Stimulated activated CD8-positive, alpha-beta memory T cell treated with anti-CD3 and anti-CD28 coated beads, Interleukin-12 subunit alpha, Interleukin-12 subunit beta, amount 100 ng/mL, for 24 hours (primary cell): ENCODE measurements around the gene STK36.

Experiments used
- DNase-seq: peaks from one replicate; pipeline ENCODE4 v3.0.0-alpha.2; 2020; ENCODE audit errors: extremely low read depth

STK36 gene, protein sequence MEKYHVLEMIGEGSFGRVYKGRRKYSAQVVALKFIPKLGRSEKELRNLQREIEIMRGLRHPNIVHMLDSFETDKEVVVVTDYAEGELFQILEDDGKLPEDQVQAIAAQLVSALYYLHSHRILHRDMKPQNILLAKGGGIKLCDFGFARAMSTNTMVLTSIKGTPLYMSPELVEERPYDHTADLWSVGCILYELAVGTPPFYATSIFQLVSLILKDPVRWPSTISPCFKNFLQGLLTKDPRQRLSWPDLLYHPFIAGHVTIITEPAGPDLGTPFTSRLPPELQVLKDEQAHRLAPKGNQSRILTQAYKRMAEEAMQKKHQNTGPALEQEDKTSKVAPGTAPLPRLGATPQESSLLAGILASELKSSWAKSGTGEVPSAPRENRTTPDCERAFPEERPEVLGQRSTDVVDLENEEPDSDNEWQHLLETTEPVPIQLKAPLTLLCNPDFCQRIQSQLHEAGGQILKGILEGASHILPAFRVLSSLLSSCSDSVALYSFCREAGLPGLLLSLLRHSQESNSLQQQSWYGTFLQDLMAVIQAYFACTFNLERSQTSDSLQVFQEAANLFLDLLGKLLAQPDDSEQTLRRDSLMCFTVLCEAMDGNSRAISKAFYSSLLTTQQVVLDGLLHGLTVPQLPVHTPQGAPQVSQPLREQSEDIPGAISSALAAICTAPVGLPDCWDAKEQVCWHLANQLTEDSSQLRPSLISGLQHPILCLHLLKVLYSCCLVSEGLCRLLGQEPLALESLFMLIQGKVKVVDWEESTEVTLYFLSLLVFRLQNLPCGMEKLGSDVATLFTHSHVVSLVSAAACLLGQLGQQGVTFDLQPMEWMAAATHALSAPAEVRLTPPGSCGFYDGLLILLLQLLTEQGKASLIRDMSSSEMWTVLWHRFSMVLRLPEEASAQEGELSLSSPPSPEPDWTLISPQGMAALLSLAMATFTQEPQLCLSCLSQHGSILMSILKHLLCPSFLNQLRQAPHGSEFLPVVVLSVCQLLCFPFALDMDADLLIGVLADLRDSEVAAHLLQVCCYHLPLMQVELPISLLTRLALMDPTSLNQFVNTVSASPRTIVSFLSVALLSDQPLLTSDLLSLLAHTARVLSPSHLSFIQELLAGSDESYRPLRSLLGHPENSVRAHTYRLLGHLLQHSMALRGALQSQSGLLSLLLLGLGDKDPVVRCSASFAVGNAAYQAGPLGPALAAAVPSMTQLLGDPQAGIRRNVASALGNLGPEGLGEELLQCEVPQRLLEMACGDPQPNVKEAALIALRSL (N-terminal part only)

DNA sequence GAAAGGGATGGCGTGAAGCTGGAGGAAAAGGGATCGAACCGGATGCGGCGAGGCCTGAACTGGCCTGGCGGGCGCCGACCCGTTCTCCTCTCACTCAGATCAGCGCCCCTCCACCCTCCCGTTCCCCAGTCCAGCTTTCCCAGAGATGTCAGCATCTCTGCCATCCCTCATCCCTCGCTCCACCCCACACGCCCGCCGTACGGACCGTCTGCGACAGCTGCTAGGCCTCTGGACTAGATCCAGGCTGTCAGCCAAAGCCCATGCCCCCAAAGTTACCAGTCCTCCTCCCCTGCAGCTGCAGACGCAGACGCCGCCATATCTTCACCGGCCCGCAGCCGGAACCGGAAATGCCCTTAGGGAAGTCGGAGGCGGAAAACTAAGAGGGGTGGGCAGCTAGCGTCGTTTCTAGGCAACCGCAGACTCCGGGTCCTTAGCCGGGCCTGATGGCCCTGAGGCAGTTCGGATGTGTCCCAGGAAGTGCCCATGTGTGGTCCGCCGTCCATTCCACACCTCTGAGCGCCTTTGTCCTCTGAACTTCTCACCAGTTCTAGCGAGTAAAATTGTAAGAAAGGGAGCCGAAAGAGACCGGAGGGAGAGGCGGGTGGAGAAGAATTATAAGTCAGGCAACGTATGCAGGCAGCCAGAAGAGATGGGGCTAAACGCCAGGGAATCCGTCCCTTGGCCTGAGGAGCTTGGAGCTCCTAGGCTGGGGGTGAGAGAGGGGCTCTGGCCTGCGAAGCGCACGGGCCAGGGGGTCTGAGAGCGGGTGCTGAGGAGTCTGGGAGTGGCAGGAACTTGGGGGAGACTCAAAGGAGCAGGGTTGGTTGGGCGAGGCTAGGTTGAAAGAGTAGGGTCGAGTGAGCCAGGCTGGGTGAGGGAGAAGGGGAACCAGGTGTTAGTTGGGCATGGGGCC lies at the start of gene STK36, which contains the start of gene RNF25:
TSS of gene STK36 (plus strand) at position 433 of the 913 bp plus-strand sequence. CDS start 744 bp downstream, outside the sequence.
TSS of gene RNF25 (minus strand) at position 349 of the 913 bp plus-strand sequence. CDS start at position 317, 32 bp downstream.
- DNase-seq, result peak; percentile 57

DNA sequence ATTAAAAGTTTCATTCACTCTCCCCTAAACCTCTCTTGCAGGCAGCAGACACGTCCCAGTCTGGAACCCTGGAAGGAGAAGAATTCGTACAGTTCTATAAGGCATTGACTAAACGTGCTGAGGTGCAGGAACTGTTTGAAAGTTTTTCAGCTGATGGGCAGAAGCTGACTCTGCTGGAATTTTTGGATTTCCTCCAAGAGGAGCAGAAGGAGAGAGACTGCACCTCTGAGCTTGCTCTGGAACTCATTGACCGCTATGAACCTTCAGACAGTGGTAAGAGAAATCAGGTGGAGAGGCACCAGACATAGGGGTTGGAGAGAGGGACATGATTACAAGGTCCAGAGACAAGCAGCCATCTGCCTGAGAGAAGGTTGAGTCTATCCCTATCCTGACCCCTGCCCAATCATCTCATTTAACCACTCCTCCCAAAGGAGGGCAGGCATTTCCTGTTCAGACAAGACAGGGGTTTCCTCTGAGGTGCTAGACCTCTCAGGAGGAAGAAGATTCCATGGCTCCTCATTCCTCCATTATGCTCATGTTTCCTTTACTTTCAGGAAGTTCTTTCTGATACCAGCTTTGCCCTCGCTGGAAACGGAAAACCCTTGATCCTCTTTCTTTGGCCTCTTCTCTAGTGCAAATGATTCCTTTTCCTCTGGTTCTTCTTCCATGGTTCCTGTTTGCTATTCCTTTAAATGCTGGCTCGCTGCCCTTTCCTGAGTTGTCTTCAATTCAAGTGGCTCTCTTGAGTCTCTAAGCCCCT lies 49.1 kb upstream of the STK36 start:
- DNase-seq, result no peak

DNA sequence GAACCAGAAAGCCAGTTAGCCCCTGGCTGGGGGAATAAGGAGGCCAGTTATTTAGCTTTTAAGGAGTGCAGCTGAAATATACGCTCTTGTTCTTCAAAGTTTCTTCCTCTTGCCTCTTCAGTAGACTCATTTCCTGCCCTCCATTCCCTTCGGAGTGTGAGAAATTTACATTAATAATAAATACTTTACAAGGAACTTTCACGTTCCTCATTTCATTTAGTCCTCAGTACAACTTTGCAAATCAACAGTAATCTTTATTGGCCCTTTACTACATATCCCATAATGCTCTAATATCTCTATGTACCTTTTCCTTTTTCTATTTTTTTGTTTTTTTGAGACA lies 48.5 kb upstream of the STK36 start:
- no peak for DNase-seq

DNA sequence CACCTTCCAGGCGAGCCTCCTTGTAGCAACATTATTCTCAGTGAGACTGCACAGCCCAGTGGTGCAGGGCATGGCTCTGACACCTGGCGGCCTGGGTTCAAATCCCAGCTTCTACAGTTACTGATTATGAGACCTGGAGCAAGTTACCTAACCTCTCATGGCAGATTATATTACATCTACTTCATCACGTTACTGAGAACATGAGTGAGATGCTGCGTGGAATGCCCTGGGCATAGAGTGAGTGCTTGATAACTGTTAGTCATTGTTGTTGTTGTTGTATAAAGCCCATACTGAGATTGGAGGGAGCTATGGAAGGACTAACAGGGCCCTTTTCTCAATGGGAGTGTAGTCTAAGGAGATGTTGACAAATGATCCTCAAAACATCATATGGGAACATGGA lies 45.5 kb upstream of the STK36 start:
- DNase-seq, result no peak

DNA sequence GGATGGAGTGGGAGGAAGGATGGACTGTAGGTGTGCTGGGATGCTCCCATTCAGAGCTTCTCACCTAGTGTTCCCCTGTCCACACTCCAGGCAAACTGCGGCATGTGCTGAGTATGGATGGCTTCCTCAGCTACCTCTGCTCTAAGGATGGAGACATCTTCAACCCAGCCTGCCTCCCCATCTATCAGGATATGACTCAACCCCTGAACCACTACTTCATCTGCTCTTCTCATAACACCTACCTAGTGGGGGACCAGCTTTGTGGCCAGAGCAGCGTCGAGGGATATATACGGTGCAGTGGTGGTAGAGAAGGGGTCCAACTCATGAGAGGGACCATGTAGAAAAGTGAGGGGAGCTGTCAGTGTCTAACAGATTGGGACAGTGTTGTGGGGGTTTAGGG lies 43.9 kb upstream of the STK36 start:
- DNase-seq, result no peak

DNA sequence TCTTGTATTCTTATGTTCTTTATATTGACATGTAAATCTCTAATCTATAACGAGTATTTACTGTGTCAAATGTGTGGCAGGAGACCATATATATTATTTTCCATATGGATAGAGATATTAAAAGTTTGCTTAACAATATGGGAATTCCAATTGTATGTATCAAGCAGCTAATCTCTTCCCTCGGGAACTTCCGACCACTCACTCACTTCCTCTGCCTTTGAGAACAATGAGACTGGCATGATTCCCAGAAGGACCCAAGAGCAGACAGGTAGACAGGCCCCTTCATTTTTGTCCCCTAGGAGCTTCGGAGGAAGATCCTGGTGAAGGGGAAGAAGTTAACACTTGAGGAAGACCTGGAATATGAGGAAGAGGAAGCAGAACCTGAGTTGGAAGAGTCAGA lies 40.0 kb upstream of the STK36 start:
- no peak for DNase-seq

DNA sequence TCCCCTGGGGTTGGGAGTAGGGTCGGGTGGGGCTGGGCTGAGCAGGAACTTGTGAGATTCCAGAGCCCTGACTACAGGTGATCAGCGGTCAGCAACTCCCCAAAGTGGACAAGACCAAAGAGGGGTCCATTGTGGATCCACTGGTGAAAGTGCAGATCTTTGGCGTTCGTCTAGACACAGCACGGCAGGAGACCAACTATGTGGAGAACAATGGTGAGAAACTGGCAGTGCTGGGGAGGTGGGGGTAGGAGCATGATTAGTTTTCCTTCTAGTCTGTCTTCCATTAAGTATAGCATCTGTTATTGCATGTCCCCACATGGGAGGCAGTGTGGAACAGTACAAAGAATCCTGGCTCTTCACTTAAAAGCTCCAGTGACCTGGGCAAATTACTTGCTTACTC lies 36.2 kb upstream of the STK36 start:
- no peak for DNase-seq

DNA sequence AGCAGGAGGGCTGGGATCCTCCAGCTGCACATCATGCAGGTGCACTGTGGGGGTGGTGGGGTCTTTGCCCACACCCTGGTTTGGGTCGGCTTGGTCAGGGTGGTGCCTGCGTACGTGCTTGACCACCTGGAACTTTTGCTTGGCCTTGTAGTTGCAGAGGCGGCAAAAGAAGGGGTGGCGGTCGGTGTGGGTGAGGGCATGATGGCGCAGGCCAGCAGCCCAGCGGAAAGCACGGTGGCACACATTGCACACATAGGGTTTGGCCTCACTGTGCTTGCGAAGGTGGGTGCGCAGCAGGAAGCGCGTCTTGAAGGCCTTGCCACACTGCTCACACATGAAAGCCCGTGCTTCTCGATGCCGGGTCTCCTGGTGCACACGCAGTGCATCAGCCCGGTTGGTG lies 33.5 kb upstream of the STK36 start:
- DNase-seq, result no peak

DNA sequence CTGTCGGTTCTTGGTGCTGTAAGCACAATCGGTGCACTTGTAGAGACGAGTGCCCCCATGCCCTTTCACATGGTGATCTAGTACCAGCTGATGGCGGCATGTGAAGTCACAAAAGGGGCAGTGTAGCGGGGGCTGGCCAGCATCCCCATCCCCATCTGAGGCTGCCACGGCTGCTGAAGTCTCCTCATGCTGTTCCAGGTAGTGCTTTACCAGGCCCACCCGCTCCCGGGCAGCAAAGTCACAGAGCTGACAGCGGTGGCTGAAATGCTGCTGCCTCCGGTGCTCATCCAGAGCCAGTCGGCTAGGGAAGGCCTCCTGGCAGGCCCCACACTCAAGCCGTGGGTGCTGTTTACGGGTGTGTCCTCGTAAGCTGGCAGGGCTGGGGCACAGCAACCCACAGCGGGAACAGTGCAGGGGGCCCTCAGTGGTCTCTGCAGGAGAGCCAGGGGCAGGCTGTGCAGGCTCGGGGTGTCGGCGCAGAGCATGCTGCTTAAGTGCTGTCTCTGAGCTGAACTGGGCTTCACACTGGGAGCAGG lies 29.7 kb upstream of the STK36 start:
- no peak for DNase-seq

DNA sequence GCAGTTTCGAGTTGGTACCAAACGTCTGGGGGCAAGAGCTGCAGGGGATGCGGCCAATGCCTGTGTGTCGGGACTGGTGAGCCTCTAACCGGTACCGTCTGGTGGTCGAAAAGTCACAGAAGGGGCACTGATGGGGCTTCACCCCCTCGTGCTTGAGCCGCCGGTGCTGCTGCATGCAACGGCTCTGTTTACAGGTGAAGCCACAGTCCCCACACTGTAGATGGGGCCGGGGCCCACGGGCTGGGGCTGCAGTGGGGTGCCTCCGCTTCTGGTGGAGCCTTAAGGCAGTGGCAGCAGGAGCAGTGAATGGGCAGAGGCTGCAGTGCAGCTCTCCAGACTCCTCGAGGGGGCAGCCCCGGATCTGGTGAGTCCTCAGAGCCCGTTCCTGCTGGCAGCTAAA lies 29.1 kb upstream of the STK36 start:
- no peak for DNase-seq

DNA sequence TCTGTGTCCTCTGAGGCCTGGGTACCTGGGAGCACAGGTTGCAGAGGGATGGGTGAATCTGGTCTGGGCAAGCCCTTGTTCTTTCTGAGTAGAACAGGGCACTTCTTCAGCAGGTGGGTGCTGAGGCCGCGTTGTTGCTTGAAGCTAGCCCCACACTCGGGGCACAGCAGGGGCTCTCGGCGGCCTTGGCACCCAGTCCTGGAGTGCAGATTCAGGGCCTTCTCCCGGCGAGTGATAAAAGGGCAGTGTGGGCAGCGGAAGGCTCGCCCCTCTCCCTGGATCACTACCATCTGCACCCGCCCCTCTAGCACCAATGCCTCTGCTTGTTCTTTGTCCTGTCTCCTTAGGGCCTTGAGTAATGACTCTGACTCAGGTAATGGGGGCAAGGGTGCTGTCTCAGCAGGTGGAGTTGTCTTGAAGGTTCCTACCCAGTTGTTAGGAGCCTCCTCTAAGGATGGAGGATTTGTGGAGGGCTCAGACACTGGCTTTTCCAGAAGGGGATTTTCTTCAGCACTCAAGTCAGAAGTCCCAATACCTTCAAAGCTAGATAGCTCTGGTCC lies 28.1 kb upstream of the STK36 start:
- no peak for DNase-seq

DNA sequence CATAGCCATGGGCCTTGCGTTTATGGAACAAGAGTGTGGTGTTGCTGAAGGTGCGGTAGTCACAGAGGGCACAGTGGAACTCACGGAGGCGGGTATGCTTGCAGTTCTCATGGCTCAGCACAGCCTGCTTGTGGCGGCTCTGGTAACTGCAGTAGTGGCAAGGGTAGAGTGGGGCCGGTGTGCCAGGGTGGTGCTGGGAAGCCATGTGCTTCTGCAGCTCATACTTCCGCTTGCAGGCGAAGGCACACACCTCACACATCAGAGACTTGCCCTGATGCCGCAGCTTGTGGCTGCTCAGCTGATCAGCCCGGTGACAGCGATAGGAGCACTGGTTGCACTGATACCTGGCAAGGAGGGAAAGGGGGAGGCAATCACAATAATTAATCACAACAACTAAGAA lies 27.2 kb upstream of the STK36 start:
- DNase-seq, result no peak

DNA sequence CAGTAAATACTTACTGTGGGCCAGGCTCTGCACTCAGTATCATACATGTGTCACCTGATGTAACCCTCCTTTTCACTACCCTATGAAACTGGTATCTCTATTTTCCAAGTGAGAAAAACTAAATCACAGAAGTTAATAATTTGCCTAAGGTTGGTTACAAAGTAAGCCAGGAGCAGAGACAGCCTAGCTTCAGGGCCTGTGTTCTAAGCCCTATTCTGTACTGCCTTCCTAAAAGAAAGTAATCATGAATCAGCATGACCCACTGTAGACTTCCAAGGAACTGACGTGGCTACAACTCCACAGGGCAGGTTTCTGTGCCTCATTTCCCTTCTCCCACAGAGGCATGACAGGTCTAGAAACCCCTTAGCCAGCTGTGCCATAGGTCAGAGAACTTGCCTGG lies 26.8 kb upstream of the STK36 start:
- DNase-seq, result no peak

DNA sequence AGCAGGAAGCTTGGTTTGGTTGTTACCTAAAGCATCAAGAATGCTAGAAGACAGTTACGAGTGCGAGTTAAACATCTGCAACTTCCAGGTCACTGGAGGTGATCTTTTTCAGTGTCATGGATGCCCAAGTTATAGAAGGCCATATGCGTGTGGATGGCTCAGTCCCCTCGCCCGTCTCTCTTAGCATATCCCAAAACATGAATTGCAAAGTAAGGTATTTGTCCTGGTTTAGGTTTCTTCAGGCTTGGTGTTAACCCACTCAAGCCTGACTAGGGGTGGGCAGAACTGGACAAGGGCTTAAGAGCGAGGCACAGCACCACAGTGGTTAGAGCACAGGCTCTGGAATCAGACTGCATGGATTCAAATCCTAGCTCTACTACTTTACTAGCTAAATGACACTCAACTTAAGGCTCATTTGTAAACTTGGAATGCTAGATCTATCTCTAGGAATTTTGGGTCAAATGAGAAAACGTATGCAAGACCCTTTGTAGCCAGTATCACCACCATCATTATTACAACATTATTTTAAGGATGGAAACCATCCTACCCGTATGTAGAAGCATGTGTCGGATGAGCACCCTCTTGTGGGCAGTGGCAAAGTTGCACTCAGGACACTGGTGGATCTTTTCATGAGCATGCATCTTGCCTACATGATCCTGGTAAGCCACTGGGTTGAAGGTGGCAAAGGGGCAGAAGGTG lies 23.6 kb upstream of the STK36 start:
- DNase-seq, result no peak

DNA sequence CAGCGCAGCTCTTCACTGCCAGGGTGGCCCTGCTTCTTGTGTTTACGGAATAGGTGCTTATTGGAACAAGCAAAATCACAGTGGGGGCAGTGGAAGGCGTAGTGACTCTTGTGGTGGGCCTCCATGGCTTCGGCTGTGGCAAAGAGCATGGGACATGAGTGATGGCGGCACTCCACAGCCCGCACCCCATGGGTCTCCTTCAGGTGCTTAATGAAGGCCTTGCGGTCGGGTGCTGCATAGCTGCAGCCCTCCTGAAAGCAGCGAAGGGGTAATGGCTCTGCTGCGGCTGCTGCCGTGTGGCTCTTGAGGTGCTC lies 23.1 kb upstream of the STK36 start:
- no peak for DNase-seq

DNA sequence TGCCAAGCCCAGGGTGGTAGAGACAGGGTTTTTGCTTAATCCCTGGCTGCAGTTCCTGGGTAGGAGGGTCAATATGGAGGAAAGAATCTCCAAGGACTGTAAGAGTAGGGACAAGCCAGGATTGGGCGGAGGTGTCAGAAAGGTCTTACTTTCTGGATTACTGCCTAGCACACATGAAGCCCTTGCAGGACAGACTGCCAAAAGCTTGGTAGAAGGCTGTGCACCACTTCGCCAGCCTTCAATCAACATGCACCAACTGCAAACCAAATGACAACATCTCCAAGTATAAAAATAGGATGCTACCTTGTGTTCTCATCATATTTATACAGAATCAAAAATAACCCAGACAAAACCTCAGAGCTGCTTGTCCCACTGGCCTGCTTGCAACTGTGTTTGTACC lies 16.1 kb upstream of the STK36 start:
- DNase-seq, result no peak

DNA sequence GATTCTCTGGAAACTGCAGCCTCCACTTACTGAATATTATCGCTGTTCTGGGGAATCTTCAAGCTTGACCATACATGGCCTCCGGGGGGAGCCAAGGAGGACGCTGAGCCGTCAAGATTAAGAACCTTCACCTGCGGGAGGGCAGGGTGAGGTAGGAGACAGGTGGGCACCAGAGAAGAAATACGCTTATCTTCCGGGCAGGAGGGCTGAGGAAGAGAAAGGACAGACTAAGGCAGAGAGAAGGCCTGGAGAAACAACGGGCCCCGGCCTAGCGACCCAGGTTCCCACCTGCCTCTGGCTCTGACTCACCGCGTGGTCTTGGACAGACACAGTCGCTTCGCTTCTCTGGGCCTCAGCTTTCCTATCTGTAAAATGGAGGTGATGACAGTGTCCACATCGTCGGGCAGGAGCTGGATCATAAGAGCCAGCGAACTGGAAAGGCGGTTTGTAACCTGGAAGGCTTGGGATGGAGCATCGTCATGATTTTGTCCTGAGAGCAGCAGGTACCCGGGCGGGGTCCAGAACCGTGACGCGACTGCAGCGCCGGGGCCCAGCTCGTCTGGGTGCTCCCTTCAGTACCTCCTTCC lies 13.1 kb upstream of the STK36 start:
- DNase-seq, result no peak

DNA sequence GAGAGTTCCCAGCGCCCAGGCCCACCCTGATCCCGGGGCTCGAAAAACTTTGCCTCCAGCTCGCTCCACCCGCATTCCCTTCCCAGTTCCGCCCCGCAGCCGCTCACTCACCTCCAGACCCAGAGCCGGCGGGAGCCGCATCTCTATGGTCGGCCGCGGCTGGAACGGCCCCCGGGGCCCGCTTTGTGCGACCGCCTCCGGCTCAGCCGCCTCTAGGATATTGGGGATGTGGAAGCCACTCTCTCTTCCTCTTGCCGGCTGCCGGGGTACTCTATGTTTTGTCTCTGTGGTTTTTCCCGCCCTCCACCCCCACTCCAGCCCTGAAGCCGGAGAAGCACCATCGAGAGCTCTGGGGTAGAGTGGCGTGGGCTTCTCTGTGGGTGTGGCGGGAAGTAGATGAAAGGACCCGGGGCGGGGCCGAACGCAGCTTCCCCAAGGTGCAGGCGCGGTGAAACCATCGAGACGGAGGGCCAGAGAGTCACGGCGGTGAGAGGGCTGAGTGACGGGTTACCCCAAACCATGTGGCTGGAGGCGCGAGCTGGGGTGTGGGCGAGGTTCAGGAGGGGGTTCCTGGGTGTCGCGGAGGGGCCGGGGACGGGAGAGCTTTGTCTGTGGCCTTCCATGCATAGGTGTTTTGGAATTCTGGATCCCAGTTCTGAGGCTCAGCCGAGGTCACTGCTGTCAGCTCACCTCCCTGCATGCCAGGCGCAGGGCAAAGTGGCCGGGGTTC lies 12.5 kb upstream of the STK36 start, which contains the start of the genes BCS1L and ZNF142:
TSS of gene BCS1L (plus strand) at position 426 of the 730 bp plus-strand sequence. CDS start 1,305 bp downstream, outside the sequence.
TSS of gene ZNF142 (minus strand) at position 366 of the 730 bp plus-strand sequence. CDS start 3,194 bp downstream, outside the sequence.
- DNase-seq, result peak; percentile 93
